ENCODE measurements around the gene RAB8B.

DNA sequence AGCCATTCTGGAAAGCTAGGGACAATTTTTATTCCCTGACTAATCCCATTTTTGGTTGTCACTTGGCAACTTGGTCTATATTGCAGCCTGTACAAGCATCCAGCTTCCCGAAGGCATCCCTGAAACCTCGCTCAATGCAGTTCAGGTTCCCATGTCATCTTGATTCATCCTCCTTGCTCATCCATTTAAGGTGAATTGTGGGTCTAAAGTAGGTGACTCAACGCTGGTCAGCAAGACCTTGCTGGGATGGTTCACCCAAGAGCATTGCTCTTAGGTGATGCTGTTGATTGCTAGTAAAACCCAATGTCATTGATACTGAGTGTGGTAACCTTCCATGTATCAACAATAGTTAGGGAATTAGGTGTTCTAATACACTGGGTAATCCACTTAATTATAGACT lies 13.1 kb upstream of the RAB8B start:
- TF ChIP-seq, protein P1, sequence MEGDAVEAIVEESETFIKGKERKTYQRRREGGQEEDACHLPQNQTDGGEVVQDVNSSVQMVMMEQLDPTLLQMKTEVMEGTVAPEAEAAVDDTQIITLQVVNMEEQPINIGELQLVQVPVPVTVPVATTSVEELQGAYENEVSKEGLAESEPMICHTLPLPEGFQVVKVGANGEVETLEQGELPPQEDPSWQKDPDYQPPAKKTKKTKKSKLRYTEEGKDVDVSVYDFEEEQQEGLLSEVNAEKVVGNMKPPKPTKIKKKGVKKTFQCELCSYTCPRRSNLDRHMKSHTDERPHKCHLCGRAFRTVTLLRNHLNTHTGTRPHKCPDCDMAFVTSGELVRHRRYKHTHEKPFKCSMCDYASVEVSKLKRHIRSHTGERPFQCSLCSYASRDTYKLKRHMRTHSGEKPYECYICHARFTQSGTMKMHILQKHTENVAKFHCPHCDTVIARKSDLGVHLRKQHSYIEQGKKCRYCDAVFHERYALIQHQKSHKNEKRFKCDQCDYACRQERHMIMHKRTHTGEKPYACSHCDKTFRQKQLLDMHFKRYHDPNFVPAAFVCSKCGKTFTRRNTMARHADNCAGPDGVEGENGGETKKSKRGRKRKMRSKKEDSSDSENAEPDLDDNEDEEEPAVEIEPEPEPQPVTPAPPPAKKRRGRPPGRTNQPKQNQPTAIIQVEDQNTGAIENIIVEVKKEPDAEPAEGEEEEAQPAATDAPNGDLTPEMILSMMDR (IDR thresholded peaks at IDR 0.05), result no peak
- no peak for TF ChIP-seq POLR2A (IDR thresholded peaks at IDR 0.05)
- no peak for TF ChIP-seq EP300 (IDR thresholded peaks at IDR 0.05)
- no peak for TF ChIP-seq POLR2AphosphoS5 (IDR thresholded peaks at IDR 0.05)
